Neural cell (in vitro differentiated cells): Measurements from ENCODE around the gene OLFML2B. TPM values are rescaled to one million over a fixed set of nuclear protein-coding genes. Genes with fewer than 3 reads are reported as not detected.

Experiments used
- H2AFZ ChIP-seq: fragments of 200-600, 300-800 bp; sonication (generic), shearing (Covaris generic); 2 replicates; pipeline ENCODE4 v1.6.0; 2014; ENCODE audit warnings: low read depth, mild to moderate bottlenecking, antibody characterized with exemption, low read length, moderate library complexity
- H3F3A ChIP-seq: fragments of 200-600 bp; shearing (Covaris generic); 2 replicates; pipeline ENCODE4 v1.6.1; 2016; ENCODE audit warnings: mild to moderate bottlenecking, moderate library complexity, mixed read lengths, antibody characterized with exemption, low read length; ENCODE audit not compliant: insufficient read depth, poor library complexity, severe bottlenecking
- H3K27ac ChIP-seq: fragments of 200-600, 300-800 bp; sonication (generic), shearing (Covaris generic); 2 replicates; pipeline ENCODE4 v1.5.1; 2014; ENCODE audit warnings: mild to moderate bottlenecking, low read length, moderate library complexity
- H3K27me3 ChIP-seq: fragments of 300-800, 200-600 bp; sonication (generic), shearing (Covaris generic); 2 replicates; pipeline ENCODE4 v1.6.0; 2014; ENCODE audit warnings: mild to moderate bottlenecking, low read depth, low read length, moderate library complexity; ENCODE audit not compliant: insufficient read depth
- H3K36me3 ChIP-seq: fragments of 300-800, 200-600 bp; sonication (generic), shearing (Covaris generic); 2 replicates; pipeline ENCODE4 v1.5.1; 2014; ENCODE audit warnings: mild to moderate bottlenecking, antibody characterized with exemption, low read length, moderate library complexity; ENCODE audit not compliant: insufficient read depth
- H3K4me2 ChIP-seq: fragments of 300-800, 200-600 bp; sonication (generic), shearing (Covaris generic); 2 replicates; pipeline ENCODE4 v1.6.0; 2014; ENCODE audit warnings: mild to moderate bottlenecking, low read length
- H3K4me3 ChIP-seq: fragments of 300-800, 200-600 bp; sonication (generic), shearing (Covaris generic); 2 replicates; pipeline ENCODE4 v1.5.1; 2014; ENCODE audit warnings: mild to moderate bottlenecking, low read length, moderate library complexity
- H3K79me2 ChIP-seq: fragments of 200-600 bp; shearing (Covaris generic); replicated peaks from 2 replicates; pipeline ENCODE4 v1.6.0; 2014; ENCODE audit warnings: mild to moderate bottlenecking, low read length, moderate library complexity; ENCODE audit not compliant: insufficient read depth
- H3K9ac ChIP-seq: fragments of 300-800, 200-600 bp; sonication (generic), shearing (Covaris generic); 2 replicates; pipeline ENCODE4 v1.6.1; 2016; ENCODE audit warnings: mild to moderate bottlenecking, low read length, mixed read lengths
- H3K9me2 ChIP-seq: fragments of 200-600 bp; shearing (Covaris generic); 2 replicates; pipeline ENCODE4 v1.6.1; 2016; ENCODE audit warnings: mild to moderate bottlenecking, low read length, mixed read lengths; ENCODE audit not compliant: insufficient read depth
- H3K9me3 ChIP-seq: fragments of 200-600, 300-800 bp; sonication (generic), shearing (Covaris generic); 2 replicates; pipeline ENCODE4 v1.6.1; 2016; ENCODE audit warnings: mild to moderate bottlenecking, mixed run types, low read length, moderate library complexity, mixed read lengths
- H4K20me1 ChIP-seq: fragments of 200-600 bp; shearing (Covaris generic); 2 replicates; pipeline ENCODE4 v1.6.1; 2016; ENCODE audit warnings: mild to moderate bottlenecking, mixed run types; ENCODE audit not compliant: insufficient read depth
- CTCF ChIP-seq: fragments of 450-650 bp; IDR thresholded peaks from 2 replicates; pipeline ENCODE4 v1.5.1; 2014; ENCODE audit warnings: antibody characterized with exemption, mild to moderate bottlenecking, moderate library complexity; ENCODE audit not compliant: poor library complexity, severe bottlenecking
- EP300 ChIP-seq: fragments of 450-650 bp; conservative IDR thresholded peaks from 2 replicates; pipeline ENCODE4 v1.6.1; 2014; ENCODE audit warnings: antibody characterized with exemption, mild to moderate bottlenecking, moderate library complexity; ENCODE audit not compliant: poor library complexity, severe bottlenecking
- EZH2 ChIP-seq: fragments of 200-600, 300-800 bp; shearing (Covaris generic), sonication (generic); IDR thresholded peaks from 2 replicates; pipeline ENCODE4 v1.6.1; 2014; ENCODE audit warnings: antibody characterized with exemption, low read length, borderline replicate concordance, mild to moderate bottlenecking; ENCODE audit not compliant: insufficient read depth, poor library complexity, severe bottlenecking
- MXI1 ChIP-seq: fragments of 450-650 bp; conservative IDR thresholded peaks from 2 replicates; pipeline ENCODE4 v1.6.1; 2014; ENCODE audit warnings: antibody characterized with exemption, mild to moderate bottlenecking; ENCODE audit not compliant: poor library complexity, severe bottlenecking
- POLR2AphosphoS5 ChIP-seq: IDR thresholded peaks from 2 replicates; pipeline ENCODE4 v1.6.1; 2012
- RAD21 ChIP-seq: fragments of 450-650 bp; conservative IDR thresholded peaks from 2 replicates; pipeline ENCODE4 v1.6.1; 2014; ENCODE audit warnings: antibody characterized with exemption, mild to moderate bottlenecking, moderate library complexity
- REST ChIP-seq: IDR thresholded peaks from 2 replicates; pipeline ENCODE4 v1.6.1; 2012; ENCODE audit warnings: borderline replicate concordance
- SMC3 ChIP-seq: fragments of 450-650 bp; conservative IDR thresholded peaks from 2 replicates; pipeline ENCODE4 v1.6.1; 2014; ENCODE audit warnings: antibody characterized with exemption, mild to moderate bottlenecking, moderate library complexity; ENCODE audit not compliant: poor library complexity
- TAF1 ChIP-seq: IDR thresholded peaks from 2 replicates; pipeline ENCODE4 v1.6.1; 2012; ENCODE audit warnings: low read depth
- polyA plus RNA-seq: library from polyadenylated mRNA; depleted of rRNA; stranded (reverse); fragments of >200 nt; gene quantifications from 2 replicates; pipeline ENCODE4 v1.2.3, GENCODE V29; 2014

OLFML2B gene
- polyA plus RNA-seq, 1 donor from 2014 or later, result 0.78 TPM

- Histone ChIP-seq H3K27ac (no peak overlapping the region), H3K79me2 (peaks cover under 1% of the 10 kb centered on the region), H3K4me3 (no peak overlapping the region), H3K36me3 (no peaks in the 10 kb centered on the region), H3K9me2 (no peaks in the 10 kb centered on the region), H3K4me2 (no peak overlapping the region), H3F3A (no peaks in the 10 kb centered on the region), H3K9me3 (no peaks in the 10 kb centered on the region), H3K27me3 (no peaks in the 10 kb centered on the region), H3K9ac (no peak overlapping the region), H4K20me1 (no peaks in the 10 kb centered on the region), H2AFZ (no peak overlapping the region)
- TF ChIP-seq TAF1 (no peak), SMC3 (no peak), EZH2 (no peak), REST (no peak), MXI1 (no peak), EP300 (no peak), CTCF (no peak), RAD21 (no peak), POLR2AphosphoS5 (no peak)
These were observed 41.3 kb upstream of the OLFML2B start for GRCh38 chr1:162065016-162065415.

- Histone ChIP-seq H3K9me2 (no peaks in the 10 kb centered on the region), H3K27ac (no peak overlapping the region), H3F3A (no peaks in the 10 kb centered on the region), H3K79me2 (no peaks in the 10 kb centered on the region), H3K36me3 (no peaks in the 10 kb centered on the region), H3K9ac (no peak overlapping the region), H3K27me3 (no peaks in the 10 kb centered on the region), H3K4me2 (no peak overlapping the region), H2AFZ (no peak overlapping the region), H3K4me3 (no peak overlapping the region), H3K9me3 (no peaks in the 10 kb centered on the region), H4K20me1 (no peaks in the 10 kb centered on the region)
- TF ChIP-seq EZH2 (no peak), MXI1 (no peak), POLR2AphosphoS5 (no peak), CTCF (no peak), TAF1 (no peak), EP300 (no peak), SMC3 (no peak), REST (no peak)
These were observed 38.9 kb upstream of the OLFML2B start for GRCh38 chr1:162062542-162063015.
